Measurements from ENCODE around the gene ERC1.

DNA sequence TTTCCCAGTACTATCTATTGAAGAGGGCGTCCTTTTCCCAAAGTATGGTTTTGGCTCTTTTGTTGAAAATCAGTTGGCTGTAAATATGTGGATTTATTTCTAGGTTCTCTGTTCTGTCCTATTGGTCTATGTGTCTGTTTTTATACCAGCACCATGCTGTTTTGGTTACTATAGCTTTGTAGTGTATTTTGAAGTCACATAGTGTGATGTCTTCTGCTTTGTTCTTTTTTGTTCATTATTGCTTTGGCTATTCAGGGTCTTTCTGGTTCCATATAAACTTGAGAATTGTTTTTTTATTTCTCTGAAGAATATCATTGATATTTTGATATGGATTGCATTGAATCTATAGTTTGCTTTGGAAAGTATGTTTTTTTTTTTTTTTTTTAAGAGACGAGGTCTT is 67.4 kb downstream of the ERC1 start:
- TF ChIP-seq, protein P1, sequence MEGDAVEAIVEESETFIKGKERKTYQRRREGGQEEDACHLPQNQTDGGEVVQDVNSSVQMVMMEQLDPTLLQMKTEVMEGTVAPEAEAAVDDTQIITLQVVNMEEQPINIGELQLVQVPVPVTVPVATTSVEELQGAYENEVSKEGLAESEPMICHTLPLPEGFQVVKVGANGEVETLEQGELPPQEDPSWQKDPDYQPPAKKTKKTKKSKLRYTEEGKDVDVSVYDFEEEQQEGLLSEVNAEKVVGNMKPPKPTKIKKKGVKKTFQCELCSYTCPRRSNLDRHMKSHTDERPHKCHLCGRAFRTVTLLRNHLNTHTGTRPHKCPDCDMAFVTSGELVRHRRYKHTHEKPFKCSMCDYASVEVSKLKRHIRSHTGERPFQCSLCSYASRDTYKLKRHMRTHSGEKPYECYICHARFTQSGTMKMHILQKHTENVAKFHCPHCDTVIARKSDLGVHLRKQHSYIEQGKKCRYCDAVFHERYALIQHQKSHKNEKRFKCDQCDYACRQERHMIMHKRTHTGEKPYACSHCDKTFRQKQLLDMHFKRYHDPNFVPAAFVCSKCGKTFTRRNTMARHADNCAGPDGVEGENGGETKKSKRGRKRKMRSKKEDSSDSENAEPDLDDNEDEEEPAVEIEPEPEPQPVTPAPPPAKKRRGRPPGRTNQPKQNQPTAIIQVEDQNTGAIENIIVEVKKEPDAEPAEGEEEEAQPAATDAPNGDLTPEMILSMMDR (IDR thresholded peaks at IDR 0.05; ENCODE audit: poor library complexity, severe bottlenecking) = no peak
- TF ChIP-seq, protein P2, sequence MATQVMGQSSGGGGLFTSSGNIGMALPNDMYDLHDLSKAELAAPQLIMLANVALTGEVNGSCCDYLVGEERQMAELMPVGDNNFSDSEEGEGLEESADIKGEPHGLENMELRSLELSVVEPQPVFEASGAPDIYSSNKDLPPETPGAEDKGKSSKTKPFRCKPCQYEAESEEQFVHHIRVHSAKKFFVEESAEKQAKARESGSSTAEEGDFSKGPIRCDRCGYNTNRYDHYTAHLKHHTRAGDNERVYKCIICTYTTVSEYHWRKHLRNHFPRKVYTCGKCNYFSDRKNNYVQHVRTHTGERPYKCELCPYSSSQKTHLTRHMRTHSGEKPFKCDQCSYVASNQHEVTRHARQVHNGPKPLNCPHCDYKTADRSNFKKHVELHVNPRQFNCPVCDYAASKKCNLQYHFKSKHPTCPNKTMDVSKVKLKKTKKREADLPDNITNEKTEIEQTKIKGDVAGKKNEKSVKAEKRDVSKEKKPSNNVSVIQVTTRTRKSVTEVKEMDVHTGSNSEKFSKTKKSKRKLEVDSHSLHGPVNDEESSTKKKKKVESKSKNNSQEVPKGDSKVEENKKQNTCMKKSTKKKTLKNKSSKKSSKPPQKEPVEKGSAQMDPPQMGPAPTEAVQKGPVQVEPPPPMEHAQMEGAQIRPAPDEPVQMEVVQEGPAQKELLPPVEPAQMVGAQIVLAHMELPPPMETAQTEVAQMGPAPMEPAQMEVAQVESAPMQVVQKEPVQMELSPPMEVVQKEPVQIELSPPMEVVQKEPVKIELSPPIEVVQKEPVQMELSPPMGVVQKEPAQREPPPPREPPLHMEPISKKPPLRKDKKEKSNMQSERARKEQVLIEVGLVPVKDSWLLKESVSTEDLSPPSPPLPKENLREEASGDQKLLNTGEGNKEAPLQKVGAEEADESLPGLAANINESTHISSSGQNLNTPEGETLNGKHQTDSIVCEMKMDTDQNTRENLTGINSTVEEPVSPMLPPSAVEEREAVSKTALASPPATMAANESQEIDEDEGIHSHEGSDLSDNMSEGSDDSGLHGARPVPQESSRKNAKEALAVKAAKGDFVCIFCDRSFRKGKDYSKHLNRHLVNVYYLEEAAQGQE (IDR thresholded peaks at IDR 0.05; ENCODE audit: borderline replicate concordance) = no peak
- TF ChIP-seq EZH2 (IDR thresholded peaks at IDR 0.05; ENCODE audit: borderline replicate concordance, insufficient read depth, low read length, poor library complexity, severe bottlenecking) (no peak), TAF1 (IDR thresholded peaks at IDR 0.05; ENCODE audit: low read depth) (no peak)

Data from neural cell (in vitro differentiated cells).